NOMO-1 treated with dmso at 0.1 percent for 144 hours (cell line): Measurements from ENCODE around the gene PREB.
A peak's percentile ranks its signal among the peaks of the same experiment; 100 is the strongest.

ENCODE experiments used
- DNase-seq: peaks from one replicate; lab custom pipeline; 2025; ENCODE audit not compliant: unreplicated experiment; lab: John Stamatoyannopoulos, UW

PREB gene

DNA sequence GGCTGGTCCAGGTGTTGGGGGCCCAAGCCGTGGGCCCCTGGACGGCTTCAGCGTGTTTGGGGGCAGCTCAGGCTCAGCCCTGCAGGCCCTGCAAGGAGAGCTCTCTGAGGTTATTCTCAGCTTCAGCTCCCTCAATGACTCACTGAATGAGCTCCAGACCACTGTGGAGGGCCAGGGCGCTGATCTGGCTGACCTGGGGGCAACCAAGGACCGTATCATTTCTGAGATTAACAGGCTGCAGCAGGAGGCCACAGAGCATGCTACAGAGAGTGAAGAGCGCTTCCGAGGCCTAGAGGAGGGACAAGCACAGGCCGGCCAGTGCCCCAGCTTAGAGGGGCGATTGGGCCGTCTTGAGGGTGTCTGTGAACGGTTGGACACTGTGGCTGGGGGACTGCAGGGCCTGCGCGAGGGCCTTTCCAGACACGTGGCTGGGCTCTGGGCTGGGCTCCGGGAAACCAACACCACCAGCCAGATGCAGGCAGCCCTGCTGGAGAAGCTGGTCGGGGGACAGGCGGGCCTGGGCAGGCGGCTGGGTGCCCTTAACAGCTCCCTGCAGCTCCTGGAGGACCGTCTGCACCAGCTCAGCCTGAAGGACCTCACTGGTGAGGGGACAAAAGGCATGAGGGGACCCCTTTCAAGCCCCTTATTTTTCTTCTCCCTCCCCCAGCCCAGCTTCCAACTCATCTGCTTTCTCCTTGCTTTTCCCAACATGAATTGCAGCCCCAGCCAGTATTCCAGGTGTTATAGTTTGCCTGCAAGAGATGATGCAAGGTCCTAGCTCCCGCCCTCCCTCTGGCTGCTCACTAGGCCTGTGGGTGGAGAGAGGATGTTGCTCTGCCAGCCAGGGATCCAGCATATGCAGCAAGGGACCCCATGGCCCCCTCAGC is 50.8 kb downstream of the PREB start:
- DNase-seq: no peak

DNA sequence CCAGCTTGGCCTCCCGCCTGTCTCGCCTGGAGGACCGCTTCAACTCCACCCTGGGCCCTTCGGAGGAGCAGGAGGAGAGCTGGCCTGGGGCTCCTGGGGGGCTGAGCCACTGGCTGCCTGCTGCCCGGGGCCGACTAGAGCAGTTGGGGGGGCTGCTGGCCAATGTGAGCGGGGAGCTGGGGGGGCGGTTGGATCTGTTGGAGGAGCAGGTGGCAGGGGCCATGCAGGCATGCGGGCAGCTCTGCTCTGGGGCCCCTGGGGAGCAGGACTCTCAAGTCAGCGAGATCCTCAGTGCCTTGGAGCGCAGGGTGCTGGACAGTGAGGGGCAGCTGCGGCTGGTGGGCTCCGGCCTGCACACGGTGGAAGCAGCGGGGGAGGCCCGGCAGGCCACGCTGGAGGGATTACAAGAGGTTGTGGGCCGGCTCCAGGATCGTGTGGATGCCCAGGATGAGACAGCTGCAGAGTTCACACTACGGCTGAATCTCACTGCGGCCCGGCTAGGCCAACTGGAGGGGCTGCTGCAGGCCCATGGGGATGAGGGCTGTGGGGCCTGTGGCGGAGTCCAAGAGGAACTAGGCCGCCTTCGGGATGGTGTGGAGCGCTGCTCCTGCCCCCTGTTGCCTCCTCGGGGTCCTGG is 51.5 kb downstream of the PREB start:
- DNase-seq: no peak

DNA sequence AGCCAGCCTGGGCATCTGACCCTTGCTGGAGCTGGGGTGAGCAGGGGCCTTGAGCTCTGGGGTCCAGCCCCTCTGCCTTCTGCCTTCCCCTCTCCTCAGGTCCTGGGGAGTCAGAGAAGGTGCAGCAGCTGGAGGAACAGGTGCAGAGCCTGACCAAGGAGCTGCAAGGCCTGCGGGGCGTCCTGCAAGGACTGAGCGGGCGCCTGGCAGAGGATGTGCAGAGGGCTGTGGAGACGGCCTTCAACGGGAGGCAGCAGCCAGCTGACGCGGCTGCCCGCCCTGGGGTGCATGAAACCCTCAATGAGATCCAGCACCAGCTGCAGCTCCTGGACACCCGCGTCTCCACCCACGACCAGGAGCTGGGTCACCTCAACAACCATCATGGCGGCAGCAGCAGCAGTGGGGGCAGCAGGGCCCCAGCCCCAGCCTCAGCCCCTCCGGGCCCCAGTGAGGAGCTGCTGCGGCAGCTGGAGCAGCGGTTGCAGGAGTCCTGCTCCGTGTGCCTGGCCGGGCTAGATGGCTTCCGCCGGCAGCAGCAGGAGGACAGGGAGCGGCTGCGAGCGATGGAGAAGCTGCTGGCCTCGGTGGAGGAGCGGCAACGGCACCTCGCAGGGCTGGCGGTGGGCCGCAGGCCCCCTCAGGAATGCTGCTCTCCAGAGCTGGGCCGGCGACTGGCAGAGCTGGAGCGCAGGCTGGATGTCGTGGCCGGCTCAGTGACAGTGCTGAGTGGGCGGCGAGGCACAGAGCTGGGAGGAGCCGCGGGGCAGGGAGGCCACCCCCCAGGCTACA is 52.3 kb downstream of the PREB start:
- DNase-seq: peak; percentile 24
